HFF-Myc (cell line): Measurements from ENCODE around the gene PAK4.

ENCODE experiments used
- DNase-seq: peaks from one replicate; pipeline ENCODE4 v3.0.0-alpha.2; 2011; ENCODE audit warnings: low read depth; ENCODE audit errors: extremely low read depth
- H3K4me3 ChIP-seq: replicated peaks from 2 replicates; pipeline ENCODE4 v1.5.1; 2011; ENCODE audit warnings: low read depth, mild to moderate bottlenecking, control low read depth, low read length
- CTCF ChIP-seq: IDR thresholded peaks from 2 replicates; pipeline ENCODE4 v1.5.1; 2012; ENCODE audit warnings: mild to moderate bottlenecking, low read depth, low read length, control low read depth; ENCODE audit errors: missing control alignments

The PAK4 gene

GRCh38 chr19:39193803-39194202, 68.2 kb downstream of the PAK4 start:
- no peak for DNase-seq
- TF ChIP-seq CTCF, result no peak
- no peak overlapping the region for H3K4me3 ChIP-seq

- no peak overlapping the region for H3K4me3 ChIP-seq
- no peak for DNase-seq
- TF ChIP-seq CTCF, result no peak
Measured at GRCh38 chr19:39194832-39195542, 69.4 kb downstream of the PAK4 start.

- no peak overlapping the region for H3K4me3 ChIP-seq
- no peak for DNase-seq
- TF ChIP-seq CTCF, result no peak
Measured at GRCh38 chr19:39195755-39196154, 70.2 kb downstream of the PAK4 start.

- DNase-seq, result no peak
- H3K4me3 ChIP-seq, result no peak overlapping the region
- no peak for TF ChIP-seq CTCF
Measured at GRCh38 chr19:39196320-39196719, 70.7 kb downstream of the PAK4 start.

- no peak within 1 kb of the TSS for H3K4me3 ChIP-seq
- no peak for DNase-seq
- TF ChIP-seq CTCF, result no peak
Measured at GRCh38 chr19:39196860-39197562, 71.4 kb downstream of the PAK4 start, which contains the start of gene NCCRP1. Gene NCCRP1, plus strand, starts transcription at chr19:39196964. Its CDS starts 19 bp downstream, at chr19:39196983.

GRCh38 chr19:39197808-39198207, 72.2 kb downstream of the PAK4 start:
- no peak for DNase-seq

More at GRCh38 chr19:39197808-39198207, 72.2 kb downstream of the PAK4 start:
- H3K4me3 ChIP-seq, result no peak overlapping the region
- no peak for TF ChIP-seq CTCF
